H9 (cell line): ENCODE results near the gene CYP2F1. TPM values are rescaled to one million over a fixed set of nuclear protein-coding genes. Genes with fewer than 3 reads are reported as not detected.

Experiments
- DNase-seq: peaks from one replicate; pipeline ENCODE4 v3.0.0-alpha.2; 2017
- H2AFZ ChIP-seq: one replicate; pipeline ENCODE4 v1.6.1; 2013; ENCODE audit warnings: mild to moderate bottlenecking, low read length, control low read depth, moderate library complexity
- H2AK5ac ChIP-seq: 2 replicates; pipeline ENCODE4 v1.6.1; 2013; ENCODE audit warnings: low read length, control low read depth, mixed read lengths; ENCODE audit not compliant: insufficient read length
- H2BK120ac ChIP-seq: one replicate; pipeline ENCODE4 v1.6.1; 2013; ENCODE audit warnings: low read depth, mild to moderate bottlenecking, low read length, control low read depth, inconsistent platforms; ENCODE audit not compliant: poor library complexity, severe bottlenecking
- H2BK12ac ChIP-seq: 2 replicates; pipeline ENCODE4 v1.6.1; 2013; ENCODE audit warnings: low read length, control low read depth, mixed read lengths, low read depth; ENCODE audit not compliant: insufficient read length
- H2BK15ac ChIP-seq: 2 replicates; pipeline ENCODE4 v1.6.1; 2013; ENCODE audit warnings: low read depth, low read length, control low read depth
- H2BK20ac ChIP-seq: one replicate; pipeline ENCODE4 v1.6.1; 2013; ENCODE audit warnings: low read depth, mild to moderate bottlenecking, low read length, control low read depth, inconsistent platforms; ENCODE audit not compliant: poor library complexity, severe bottlenecking
- H2BK5ac ChIP-seq: 2 replicates; pipeline ENCODE4 v1.6.1; 2013; ENCODE audit warnings: low read length, control low read depth, mixed read lengths; ENCODE audit not compliant: insufficient read length
- H3K14ac ChIP-seq: 2 replicates; pipeline ENCODE4 v1.6.1; 2013; ENCODE audit warnings: low read length, control low read depth; ENCODE audit not compliant: insufficient read depth
- H3K18ac ChIP-seq: 2 replicates; pipeline ENCODE4 v1.6.1; 2013; ENCODE audit warnings: low read depth, mild to moderate bottlenecking, mixed read lengths, low read length, control low read depth; ENCODE audit not compliant: insufficient read length
- H3K23ac ChIP-seq: 2 replicates; pipeline ENCODE4 v1.6.1; 2013; ENCODE audit warnings: low read length, control low read depth, mixed read lengths, low read depth; ENCODE audit not compliant: insufficient read length
- H3K23me2 ChIP-seq: 2 replicates; pipeline ENCODE4 v1.6.1; 2013; ENCODE audit warnings: low read depth, mild to moderate bottlenecking, mixed read lengths, low read length, control low read depth; ENCODE audit not compliant: insufficient read length, poor library complexity, severe bottlenecking
- H3K27ac ChIP-seq: 2 replicates; pipeline ENCODE4 v1.5.1; 2013; ENCODE audit warnings: low read length, control low read depth, mixed read lengths, low read depth; ENCODE audit not compliant: insufficient read length
- H3K27me3 ChIP-seq: 2 replicates; pipeline ENCODE4 v1.6.1; 2013; ENCODE audit warnings: low read length, control low read depth, inconsistent platforms; ENCODE audit not compliant: insufficient read depth
- H3K4ac ChIP-seq: 2 replicates; pipeline ENCODE4 v1.6.1; 2013; ENCODE audit warnings: low read depth, mild to moderate bottlenecking, control low read depth, inconsistent platforms, low read length, moderate library complexity
- H3K4me1 ChIP-seq: 2 replicates; pipeline ENCODE4 v1.6.1; 2013; ENCODE audit warnings: low read length, control low read depth, inconsistent platforms; ENCODE audit not compliant: insufficient read depth
- H3K4me2 ChIP-seq: 2 replicates; pipeline ENCODE4 v1.6.1; 2013; ENCODE audit warnings: low read length, control low read depth, mixed read lengths; ENCODE audit not compliant: insufficient read length, insufficient read depth
- H3K56ac ChIP-seq: 2 replicates; pipeline ENCODE4 v1.6.1; 2013; ENCODE audit warnings: low read depth, mild to moderate bottlenecking, mixed read lengths, low read length, control low read depth; ENCODE audit not compliant: insufficient read length
- H3K79me1 ChIP-seq: 2 replicates; pipeline ENCODE4 v1.6.1; 2013; ENCODE audit warnings: low read depth, mild to moderate bottlenecking, moderate library complexity, low read length, control low read depth, inconsistent platforms; ENCODE audit not compliant: insufficient read depth, poor library complexity, severe bottlenecking
- H3K79me2 ChIP-seq: 2 replicates; pipeline ENCODE4 v1.6.1; 2013; ENCODE audit warnings: low read length, control low read depth, inconsistent platforms; ENCODE audit not compliant: insufficient read depth
- H3K9ac ChIP-seq: 2 replicates; pipeline ENCODE4 v1.6.1; 2013; ENCODE audit warnings: low read length, control low read depth, mixed read lengths; ENCODE audit not compliant: insufficient read length; ENCODE audit errors: extremely low read depth
- H3K9me3 ChIP-seq: one replicate; pipeline ENCODE4 v1.6.1; 2013; ENCODE audit warnings: low read depth, low read length, inconsistent platforms; ENCODE audit not compliant: control insufficient read depth
- H3T11ph ChIP-seq: one replicate; pipeline ENCODE4 v1.6.1; 2013; ENCODE audit warnings: mild to moderate bottlenecking, low read length, control low read depth, inconsistent platforms
- H4K20me1 ChIP-seq: one replicate; pipeline ENCODE4 v1.6.1; 2013; ENCODE audit not compliant: control insufficient read depth, insufficient read length, insufficient read depth
- H4K5ac ChIP-seq: 2 replicates; pipeline ENCODE4 v1.6.1; 2013; ENCODE audit warnings: low read depth, mild to moderate bottlenecking, mixed read lengths, low read length, control low read depth; ENCODE audit not compliant: insufficient read length
- H4K8ac ChIP-seq: replicated peaks from 2 replicates; pipeline ENCODE4 v1.6.1; 2013; ENCODE audit warnings: low read length, control low read depth, mixed read lengths, low read depth; ENCODE audit not compliant: insufficient read length
- H4K91ac ChIP-seq: 2 replicates; pipeline ENCODE4 v1.6.1; 2013; ENCODE audit warnings: low read depth, mild to moderate bottlenecking, moderate library complexity, mixed read lengths, low read length, control low read depth; ENCODE audit not compliant: insufficient read length
- H3K27ac Mint-ChIP-seq, 3 experiments: 2 replicates in 2 of 3; 3 replicates in 1 of 3; pipeline ENCODE4 v1.8.0; 2020 to 2021; ENCODE audit warnings: mixed read lengths in 3 of 3, mild to moderate bottlenecking in 1 of 3, moderate library complexity in 1 of 3
- H3K27me3 Mint-ChIP-seq: 2 replicates; pipeline ENCODE4 v1.8.0; 2021; ENCODE audit warnings: low read depth, mild to moderate bottlenecking, moderate library complexity, mixed read lengths
- H3K36me3 Mint-ChIP-seq, 3 experiments: 2 replicates in 2 of 3; 3 replicates in 1 of 3; pipeline ENCODE4 v1.8.0; 2020 to 2021; ENCODE audit warnings: low read depth in 3 of 3, mixed read lengths in 3 of 3; ENCODE audit not compliant: insufficient read depth in 1 of 3
- H3K4me1 Mint-ChIP-seq, 2 experiments: 2 replicates each; pipeline ENCODE4 v1.8.0; 2020; ENCODE audit warnings: mixed read lengths in 2 of 2
- H3K4me3 Mint-ChIP-seq, 2 experiments: 2 replicates in 1 of 2; 3 replicates in 1 of 2; pipeline ENCODE4 v1.8.0; 2020 to 2021; ENCODE audit warnings: mild to moderate bottlenecking in 2 of 2, mixed read lengths in 2 of 2, moderate library complexity in 1 of 2
- H3K9me3 Mint-ChIP-seq, 2 experiments: 2 replicates in 1 of 2; 3 replicates in 1 of 2; pipeline ENCODE4 v1.8.0; 2020; ENCODE audit warnings: mild to moderate bottlenecking in 2 of 2, mixed read lengths in 2 of 2, moderate library complexity in 1 of 2
- CTCF ChIP-seq: fragments of 200-600 bp; sonication (generic); conservative IDR thresholded peaks from 3 replicates; pipeline ENCODE4 v1.8.0; 2021; ENCODE audit warnings: antibody characterized with exemption, mild to moderate bottlenecking
- WGBS: extraction: QIAGEN DNeasy Blood & Tissue Kit; methylation state at CpG from one replicate; pipeline ENCODE4 v1.1.7; 2013; ENCODE audit warnings: missing lambda C conversion rate, low lambda C conversion rate, mixed read lengths; ENCODE audit not compliant: insufficient read length; ENCODE audit errors: extremely low coverage; 5-methylcytosine and 5-hydroxymethylcytosine counted together
- total RNA-seq: library from RNA; stranded (reverse); gene quantifications from 2 replicates; pipeline ENCODE4 v1.2.1, GENCODE V29; 2021

CYP2F1 gene
- total RNA-seq, 1 experiment from 2014 or later = 0.63 TPM

GRCh38 chr19:41175801-41176777, 61.9 kb downstream of the CYP2F1 start:
- H2AFZ ChIP-seq = no peak overlapping the region
- H4K20me1 ChIP-seq = no peaks in the 10 kb centered on the region
- no peak overlapping the region for H3K23ac ChIP-seq
- H3K23me2 ChIP-seq = peaks cover 3% of the 10 kb centered on the region
- peak overlapping the region; percentile 79 for H3K9ac ChIP-seq
- H3K4me1 Mint-ChIP-seq = peaks cover 29% of the 10 kb centered on the region in 2 experiments
- peaks cover 6 to 8% of the 10 kb centered on the region in 2 experiments; a peak in 4 of 5 replicates for H3K9me3 Mint-ChIP-seq
- H2BK12ac ChIP-seq = peak overlapping the region; percentile 66
- no peak overlapping the region for H4K91ac ChIP-seq
- peaks cover 5% of the 10 kb centered on the region; the same call in 1 of the 2 replicates for H3K4me1 ChIP-seq
- H3K27ac Mint-ChIP-seq = peak overlapping the region; percentile 91 to 97 (median 97)
- no peaks in the 10 kb centered on the region for H3K9me3 ChIP-seq
- no peak overlapping the region for H2BK5ac ChIP-seq
- peak overlapping the region; percentile 77 for H3K4me2 ChIP-seq
- peak overlapping the region; percentile 89 for H3K27ac ChIP-seq
- no peak overlapping the region for H2BK15ac ChIP-seq
- peak overlapping the region; percentile 39 for H3K56ac ChIP-seq
- H3K4me3 Mint-ChIP-seq = peak overlapping the region; percentile 60 to 77
- H3K36me3 Mint-ChIP-seq = peaks cover 2 to 4% (median 2%) of the 10 kb centered on the region in 3 experiments; a peak in 4 of 7 replicates
- H2BK120ac ChIP-seq = no peak overlapping the region
- H2AK5ac ChIP-seq = no peak overlapping the region
- no peaks in the 10 kb centered on the region for H3K27me3 Mint-ChIP-seq
- no peaks in the 10 kb centered on the region for H3K27me3 ChIP-seq
- peak overlapping the region; percentile 90 for H3K14ac ChIP-seq
- peak; percentile 96 for DNase-seq
- no peak for TF ChIP-seq CTCF
- no peak overlapping the region for H3K4ac ChIP-seq
- H4K8ac ChIP-seq = no peak overlapping the region
- peak overlapping the region; percentile 90 for H3K18ac ChIP-seq
- H4K5ac ChIP-seq = peak overlapping the region; percentile 91
- no peaks in the 10 kb centered on the region for H3K79me2 ChIP-seq
- H3T11ph ChIP-seq = no peak overlapping the region
- H3K79me1 ChIP-seq = no peaks in the 10 kb centered on the region
- no CpG with 5 or more reads among the region's 14 CpGs for WGBS
- no peak overlapping the region for H2BK20ac ChIP-seq

Other genes with a start within 250 kb of the CYP2F1 start
- not detected in 2 replicates for gene CYP2A7, start 232.2 kb upstream of the CYP2F1 start, total RNA-seq
- 2.3 and 3.0 TPM in 2 replicates for gene CYP2B6, start 123.2 kb upstream of the CYP2F1 start, total RNA-seq
- gene CYP2A13, start 26.0 kb upstream of the CYP2F1 start, total RNA-seq = 0.63 and 0.72 TPM in 2 replicates
- gene CYP2S1, start 78.8 kb downstream of the CYP2F1 start, total RNA-seq = 159 and 175 TPM in 2 replicates
- gene AXL, start 104.8 kb downstream of the CYP2F1 start, total RNA-seq = 29.4 and 30.3 TPM in 2 replicates
- 309 and 315 TPM in 2 replicates for gene HNRNPUL1, start 149.9 kb downstream of the CYP2F1 start, total RNA-seq
- gene CCDC97, start 195.7 kb downstream of the CYP2F1 start, total RNA-seq = 37.2 and 39.4 TPM in 2 replicates
- 30.1 and 31.3 TPM in 2 replicates for gene TGFB1, start 239.5 kb downstream of the CYP2F1 start, total RNA-seq
- 4.8 and 5.2 TPM in 2 replicates for gene B9D2, start 249.7 kb downstream of the CYP2F1 start, total RNA-seq